D721Med (cell line): Measurements from ENCODE around the gene TK2.

Experiments used
- DNase-seq: peaks from one replicate; pipeline ENCODE4 v3.0.0; 2011; ENCODE audit warnings: low spot score; ENCODE audit not compliant: insufficient read length
- FAIRE-seq: peaks from 2 replicates; lab custom pipeline; 2011; peaks lifted over from hg19 to GRCh38; lab: Jason Lieb, UNC
- CTCF ChIP-seq: IDR thresholded peaks from 2 replicates; pipeline ENCODE4 v1.5.1; 2012; ENCODE audit warnings: mild to moderate bottlenecking, control low read depth; ENCODE audit not compliant: insufficient read depth; ENCODE audit errors: missing control alignments

TK2 gene

GRCh38 chr16:66562986-66563385, 13.1 kb upstream of the TK2 start:
- FAIRE-seq = no peak
- DNase-seq = no peak
- TF ChIP-seq CTCF = no peak

DNA sequence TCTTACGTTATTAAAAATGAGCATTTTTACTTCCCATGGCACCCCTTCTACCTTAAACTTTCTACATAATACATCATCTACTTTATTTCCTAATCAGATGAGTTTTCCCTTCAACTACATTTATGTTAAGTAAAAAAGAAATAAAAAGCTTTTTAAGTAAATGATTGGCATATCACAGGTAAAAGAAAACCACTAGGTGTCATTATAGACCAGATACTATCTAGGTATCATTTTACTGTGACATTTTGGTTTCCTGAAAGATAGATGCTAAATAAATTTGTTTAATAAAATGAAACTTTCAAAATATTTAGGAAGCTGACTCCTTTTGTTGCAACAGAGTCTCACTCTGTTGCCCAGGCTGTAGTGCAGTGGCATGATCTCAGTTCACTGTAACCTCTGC, 12.5 kb upstream of the TK2 start:
- no peak for TF ChIP-seq CTCF
- FAIRE-seq (no peak), DNase-seq (no peak)

DNA sequence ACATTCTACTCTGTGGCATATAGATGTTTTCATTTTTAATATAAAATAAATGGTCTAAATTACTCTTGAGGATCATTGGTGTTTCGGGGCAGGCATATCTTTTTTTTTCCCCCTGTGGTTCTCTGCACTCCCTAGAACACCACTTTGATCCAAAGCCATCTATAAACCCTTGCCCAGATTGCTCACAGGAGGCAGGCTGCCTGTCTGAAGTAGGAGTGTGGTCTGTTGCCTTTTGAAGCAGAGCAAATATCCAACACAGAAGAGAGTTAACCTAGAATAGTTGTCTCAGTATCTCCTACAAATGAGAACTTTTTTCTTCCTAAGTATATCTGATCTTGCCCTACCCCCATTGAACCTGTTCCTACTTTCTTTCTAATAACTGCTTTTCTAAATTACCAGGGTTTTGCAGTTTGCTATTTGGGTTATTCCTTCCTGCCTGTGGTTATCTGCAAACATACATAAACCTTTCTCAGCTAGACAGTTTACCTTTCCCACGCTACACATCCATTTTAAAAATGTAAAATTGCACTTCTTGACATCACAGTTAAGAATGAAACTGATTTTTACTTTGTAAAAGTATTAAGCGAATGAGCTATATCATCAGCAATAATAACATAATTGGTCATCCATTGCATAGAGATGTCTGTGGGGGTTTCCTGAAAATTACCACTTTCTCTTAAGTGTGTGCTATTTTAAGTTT, 11.6 kb upstream of the TK2 start:
- no peak for FAIRE-seq
- no peak for TF ChIP-seq CTCF
- no peak for DNase-seq

DNA sequence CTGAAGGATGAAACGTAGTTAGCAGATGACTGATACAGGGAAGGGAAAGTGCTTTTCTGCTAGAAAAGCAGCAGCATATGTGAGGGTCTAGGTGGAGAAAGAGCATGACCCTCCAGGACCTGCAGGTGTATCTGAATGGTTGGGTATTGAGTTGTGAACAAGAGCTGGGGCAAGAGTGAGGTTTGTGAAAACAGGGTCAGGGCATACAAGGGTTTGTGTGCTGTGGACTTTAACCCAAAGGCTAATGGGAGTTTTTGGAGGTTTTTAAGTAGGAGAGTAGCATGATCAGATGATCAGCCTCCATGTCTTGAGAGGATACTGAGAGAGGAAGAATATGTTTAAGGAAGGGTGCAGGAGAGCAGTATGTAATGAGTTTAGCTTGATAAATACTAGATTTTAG, 10.2 kb upstream of the TK2 start:
- DNase-seq (no peak), FAIRE-seq (no peak)
- TF ChIP-seq CTCF = no peak

- DNase-seq = no peak
- no peak for TF ChIP-seq CTCF
- no peak for FAIRE-seq
These were observed 4.6 kb upstream of the TK2 start for GRCh38 chr16:66554495-66554894.

DNA sequence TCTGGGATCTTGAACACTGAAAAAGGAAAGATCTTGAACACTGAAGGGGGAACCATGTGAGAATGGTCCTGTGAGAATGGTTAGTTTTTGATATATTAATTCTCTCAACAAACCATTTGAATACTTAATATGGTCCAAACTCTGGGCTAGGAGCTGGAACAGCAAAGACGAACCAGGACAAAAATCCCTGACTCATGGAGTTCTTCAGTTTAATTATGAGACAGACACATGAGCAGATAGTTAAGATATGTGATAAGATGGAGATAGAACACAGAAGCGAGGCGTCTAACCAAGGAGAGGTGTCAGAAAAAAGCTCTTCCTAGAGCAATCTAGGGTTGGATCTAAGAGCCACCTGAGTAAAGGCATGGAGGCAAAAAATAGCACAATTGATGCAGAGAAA, 4.1 kb upstream of the TK2 start:
- DNase-seq (no peak), FAIRE-seq (no peak)
- TF ChIP-seq CTCF = no peak

DNA sequence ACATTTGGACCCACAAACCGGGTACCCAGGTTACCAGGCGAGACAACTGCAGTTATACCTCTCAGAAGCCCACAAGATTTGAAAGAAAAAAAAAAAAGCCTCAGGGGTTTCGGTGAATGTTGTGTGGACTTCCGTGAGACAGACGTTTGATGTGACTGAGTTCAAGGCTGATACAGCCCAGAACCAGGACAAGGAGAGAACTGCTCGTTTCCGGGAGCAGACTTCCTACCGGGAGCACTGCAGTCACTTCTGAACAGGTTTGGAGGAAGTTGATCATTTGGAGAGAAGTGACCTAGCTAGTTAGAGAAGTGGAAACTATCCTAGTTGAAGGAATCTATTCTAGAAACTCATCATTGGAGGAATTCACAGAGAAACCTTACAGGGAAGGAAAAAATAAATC, 3.3 kb upstream of the TK2 start:
- no peak for TF ChIP-seq CTCF
- FAIRE-seq (no peak), DNase-seq (no peak)
